ENCODE measurements around the gene RHOV.

DNA sequence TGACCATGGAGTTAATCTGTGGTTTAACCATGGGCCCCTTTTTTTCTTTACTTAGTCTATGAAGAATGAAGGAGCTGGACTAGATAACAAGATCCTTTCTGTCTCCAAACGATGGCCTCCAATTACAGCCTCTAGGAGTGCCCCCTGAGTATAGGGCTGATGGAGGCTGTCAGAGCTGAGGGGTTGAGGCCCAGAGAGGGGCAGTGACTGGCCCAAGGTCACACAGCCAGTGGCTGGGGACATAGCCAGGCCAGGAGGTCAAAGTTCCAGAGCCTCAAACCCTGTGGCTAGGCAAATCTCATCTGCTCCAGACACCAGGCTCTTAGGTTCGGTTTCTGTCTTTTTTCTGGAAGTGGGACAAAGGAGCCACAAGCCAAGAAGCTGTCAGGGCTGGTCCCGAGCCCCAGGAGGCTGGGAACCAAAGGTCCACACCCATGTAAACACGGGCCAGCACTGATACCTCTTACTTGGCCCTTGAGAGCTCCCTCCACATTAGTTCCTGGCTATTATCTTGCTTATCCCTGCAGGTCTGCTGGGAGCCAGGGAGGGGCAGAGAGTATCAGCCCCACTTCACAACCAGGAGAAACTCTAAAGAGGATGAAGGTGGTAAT, 10.3 kb downstream of the RHOV start:
- TF ChIP-seq, protein P1, sequence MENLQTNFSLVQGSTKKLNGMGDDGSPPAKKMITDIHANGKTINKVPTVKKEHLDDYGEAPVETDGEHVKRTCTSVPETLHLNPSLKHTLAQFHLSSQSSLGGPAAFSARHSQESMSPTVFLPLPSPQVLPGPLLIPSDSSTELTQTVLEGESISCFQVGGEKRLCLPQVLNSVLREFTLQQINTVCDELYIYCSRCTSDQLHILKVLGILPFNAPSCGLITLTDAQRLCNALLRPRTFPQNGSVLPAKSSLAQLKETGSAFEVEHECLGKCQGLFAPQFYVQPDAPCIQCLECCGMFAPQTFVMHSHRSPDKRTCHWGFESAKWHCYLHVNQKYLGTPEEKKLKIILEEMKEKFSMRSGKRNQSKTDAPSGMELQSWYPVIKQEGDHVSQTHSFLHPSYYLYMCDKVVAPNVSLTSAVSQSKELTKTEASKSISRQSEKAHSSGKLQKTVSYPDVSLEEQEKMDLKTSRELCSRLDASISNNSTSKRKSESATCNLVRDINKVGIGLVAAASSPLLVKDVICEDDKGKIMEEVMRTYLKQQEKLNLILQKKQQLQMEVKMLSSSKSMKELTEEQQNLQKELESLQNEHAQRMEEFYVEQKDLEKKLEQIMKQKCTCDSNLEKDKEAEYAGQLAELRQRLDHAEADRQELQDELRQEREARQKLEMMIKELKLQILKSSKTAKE (IDR thresholded peaks at IDR 0.05; ENCODE audit: low read depth, poor library complexity, severe bottlenecking) = no peak
- TF ChIP-seq, protein P2, sequence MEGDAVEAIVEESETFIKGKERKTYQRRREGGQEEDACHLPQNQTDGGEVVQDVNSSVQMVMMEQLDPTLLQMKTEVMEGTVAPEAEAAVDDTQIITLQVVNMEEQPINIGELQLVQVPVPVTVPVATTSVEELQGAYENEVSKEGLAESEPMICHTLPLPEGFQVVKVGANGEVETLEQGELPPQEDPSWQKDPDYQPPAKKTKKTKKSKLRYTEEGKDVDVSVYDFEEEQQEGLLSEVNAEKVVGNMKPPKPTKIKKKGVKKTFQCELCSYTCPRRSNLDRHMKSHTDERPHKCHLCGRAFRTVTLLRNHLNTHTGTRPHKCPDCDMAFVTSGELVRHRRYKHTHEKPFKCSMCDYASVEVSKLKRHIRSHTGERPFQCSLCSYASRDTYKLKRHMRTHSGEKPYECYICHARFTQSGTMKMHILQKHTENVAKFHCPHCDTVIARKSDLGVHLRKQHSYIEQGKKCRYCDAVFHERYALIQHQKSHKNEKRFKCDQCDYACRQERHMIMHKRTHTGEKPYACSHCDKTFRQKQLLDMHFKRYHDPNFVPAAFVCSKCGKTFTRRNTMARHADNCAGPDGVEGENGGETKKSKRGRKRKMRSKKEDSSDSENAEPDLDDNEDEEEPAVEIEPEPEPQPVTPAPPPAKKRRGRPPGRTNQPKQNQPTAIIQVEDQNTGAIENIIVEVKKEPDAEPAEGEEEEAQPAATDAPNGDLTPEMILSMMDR (IDR thresholded peaks at IDR 0.05 in 2 of 3, conservative IDR thresholded peaks at IDR 0.05 in 1 of 3; ENCODE audit: control insufficient read depth in 2 of 3, extremely low read depth in 1 of 3, insufficient read depth in 1 of 3, low read depth in 3 of 3, low read length in 3 of 3) = no peak
- TF ChIP-seq POLR2A (IDR thresholded peaks at IDR 0.05; ENCODE audit: low read depth, low read length) = no peak
- TF ChIP-seq NFYB (IDR thresholded peaks at IDR 0.05; ENCODE audit: insufficient read depth, low read depth, low read length) = no peak
- no peak for TF ChIP-seq RAD21 (IDR thresholded peaks at IDR 0.05; ENCODE audit: insufficient read depth, low read depth, low read length)
- no peak for TF ChIP-seq CEBPB (IDR thresholded peaks at IDR 0.05; ENCODE audit: borderline replicate concordance in 1 of 2, low read depth in 2 of 2, low read length in 2 of 2)
- TF ChIP-seq, protein P3, sequence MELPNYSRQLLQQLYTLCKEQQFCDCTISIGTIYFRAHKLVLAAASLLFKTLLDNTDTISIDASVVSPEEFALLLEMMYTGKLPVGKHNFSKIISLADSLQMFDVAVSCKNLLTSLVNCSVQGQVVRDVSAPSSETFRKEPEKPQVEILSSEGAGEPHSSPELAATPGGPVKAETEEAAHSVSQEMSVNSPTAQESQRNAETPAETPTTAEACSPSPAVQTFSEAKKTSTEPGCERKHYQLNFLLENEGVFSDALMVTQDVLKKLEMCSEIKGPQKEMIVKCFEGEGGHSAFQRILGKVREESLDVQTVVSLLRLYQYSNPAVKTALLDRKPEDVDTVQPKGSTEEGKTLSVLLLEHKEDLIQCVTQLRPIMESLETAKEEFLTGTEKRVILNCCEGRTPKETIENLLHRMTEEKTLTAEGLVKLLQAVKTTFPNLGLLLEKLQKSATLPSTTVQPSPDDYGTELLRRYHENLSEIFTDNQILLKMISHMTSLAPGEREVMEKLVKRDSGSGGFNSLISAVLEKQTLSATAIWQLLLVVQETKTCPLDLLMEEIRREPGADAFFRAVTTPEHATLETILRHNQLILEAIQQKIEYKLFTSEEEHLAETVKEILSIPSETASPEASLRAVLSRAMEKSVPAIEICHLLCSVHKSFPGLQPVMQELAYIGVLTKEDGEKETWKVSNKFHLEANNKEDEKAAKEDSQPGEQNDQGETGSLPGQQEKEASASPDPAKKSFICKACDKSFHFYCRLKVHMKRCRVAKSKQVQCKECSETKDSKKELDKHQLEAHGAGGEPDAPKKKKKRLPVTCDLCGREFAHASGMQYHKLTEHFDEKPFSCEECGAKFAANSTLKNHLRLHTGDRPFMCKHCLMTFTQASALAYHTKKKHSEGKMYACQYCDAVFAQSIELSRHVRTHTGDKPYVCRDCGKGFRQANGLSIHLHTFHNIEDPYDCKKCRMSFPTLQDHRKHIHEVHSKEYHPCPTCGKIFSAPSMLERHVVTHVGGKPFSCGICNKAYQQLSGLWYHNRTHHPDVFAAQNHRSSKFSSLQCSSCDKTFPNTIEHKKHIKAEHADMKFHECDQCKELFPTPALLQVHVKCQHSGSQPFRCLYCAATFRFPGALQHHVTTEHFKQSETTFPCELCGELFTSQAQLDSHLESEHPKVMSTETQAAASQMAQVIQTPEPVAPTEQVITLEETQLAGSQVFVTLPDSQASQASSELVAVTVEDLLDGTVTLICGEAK (IDR thresholded peaks at IDR 0.05; ENCODE audit: borderline replicate concordance) = no peak
- TF ChIP-seq, protein P4, sequence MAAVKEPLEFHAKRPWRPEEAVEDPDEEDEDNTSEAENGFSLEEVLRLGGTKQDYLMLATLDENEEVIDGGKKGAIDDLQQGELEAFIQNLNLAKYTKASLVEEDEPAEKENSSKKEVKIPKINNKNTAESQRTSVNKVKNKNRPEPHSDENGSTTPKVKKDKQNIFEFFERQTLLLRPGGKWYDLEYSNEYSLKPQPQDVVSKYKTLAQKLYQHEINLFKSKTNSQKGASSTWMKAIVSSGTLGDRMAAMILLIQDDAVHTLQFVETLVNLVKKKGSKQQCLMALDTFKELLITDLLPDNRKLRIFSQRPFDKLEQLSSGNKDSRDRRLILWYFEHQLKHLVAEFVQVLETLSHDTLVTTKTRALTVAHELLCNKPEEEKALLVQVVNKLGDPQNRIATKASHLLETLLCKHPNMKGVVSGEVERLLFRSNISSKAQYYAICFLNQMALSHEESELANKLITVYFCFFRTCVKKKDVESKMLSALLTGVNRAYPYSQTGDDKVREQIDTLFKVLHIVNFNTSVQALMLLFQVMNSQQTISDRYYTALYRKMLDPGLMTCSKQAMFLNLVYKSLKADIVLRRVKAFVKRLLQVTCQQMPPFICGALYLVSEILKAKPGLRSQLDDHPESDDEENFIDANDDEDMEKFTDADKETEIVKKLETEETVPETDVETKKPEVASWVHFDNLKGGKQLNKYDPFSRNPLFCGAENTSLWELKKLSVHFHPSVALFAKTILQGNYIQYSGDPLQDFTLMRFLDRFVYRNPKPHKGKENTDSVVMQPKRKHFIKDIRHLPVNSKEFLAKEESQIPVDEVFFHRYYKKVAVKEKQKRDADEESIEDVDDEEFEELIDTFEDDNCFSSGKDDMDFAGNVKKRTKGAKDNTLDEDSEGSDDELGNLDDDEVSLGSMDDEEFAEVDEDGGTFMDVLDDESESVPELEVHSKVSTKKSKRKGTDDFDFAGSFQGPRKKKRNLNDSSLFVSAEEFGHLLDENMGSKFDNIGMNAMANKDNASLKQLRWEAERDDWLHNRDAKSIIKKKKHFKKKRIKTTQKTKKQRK (IDR thresholded peaks at IDR 0.05; ENCODE audit: low read depth, low read length) = no peak
- no peak for TF ChIP-seq MXI1 (IDR thresholded peaks at IDR 0.05; ENCODE audit: low read depth, low read length)
- TF ChIP-seq NR2C2 (IDR thresholded peaks at IDR 0.05; ENCODE audit: borderline replicate concordance, control insufficient read depth, insufficient read length, low read depth) = no peak
- TF ChIP-seq POLR2AphosphoS5 (IDR thresholded peaks at IDR 0.05; ENCODE audit: low read length) = no peak
- TF ChIP-seq EP300 (IDR thresholded peaks at IDR 0.05; ENCODE audit: borderline replicate concordance in 1 of 2, control insufficient read depth in 1 of 2, low read depth in 2 of 2, low read length in 2 of 2) = no peak
- TF ChIP-seq MEF2A (IDR thresholded peaks at IDR 0.05; ENCODE audit: insufficient read depth, low read depth, low read length) = no peak
- TF ChIP-seq KDM1A (IDR thresholded peaks at IDR 0.05; ENCODE audit: borderline replicate concordance) = no peak
